Omental fat pad (tissue), 4 donors: ENCODE data around the gene RAPSN. TPM values are rescaled to one million over a fixed set of nuclear protein-coding genes. Genes with fewer than 3 reads are reported as not detected.

ENCODE experiments used
- ATAC-seq: fragments of 150-250 bp; one replicate; pipeline ENCODE4 v1.9.1; 2016; ENCODE audit warnings: mild to moderate bottlenecking, moderate library complexity; ENCODE audit not compliant: low FRiP score
- DNase-seq: peaks from one replicate; pipeline ENCODE4 v3.0.0-alpha.2; 2019; ENCODE audit warnings: low spot score
- CTCF ChIP-seq, 3 donors: fragments of 450-650 bp; IDR thresholded peaks; one replicate each; pipeline ENCODE4 v1.5.1; 2016 to 2017; ENCODE audit warnings: antibody characterized with exemption in 3 of 3, mild to moderate bottlenecking in 3 of 3, moderate library complexity in 2 of 3
- total RNA-seq, 4 donors: library from RNA; depleted of rRNA; stranded (reverse); fragments of >200 nt; gene quantifications; one replicate each; pipeline ENCODE4 v1.1.0, GENCODE V29; 2016

RAPSN gene
- total RNA-seq, 4 donors from 2014 or later: 0.24 to 0.37 TPM; not detected in 2

- no peak for ATAC-seq
- no peak for DNase-seq
- TF ChIP-seq CTCF (IDR thresholded peaks at IDR 0.05): no peak
Measured at GRCh38 chr11:47395223-47396048, 53.5 kb downstream of the RAPSN start.

- no peak for DNase-seq
- ATAC-seq: no peak
- no peak for TF ChIP-seq CTCF (IDR thresholded peaks at IDR 0.05)
Measured at GRCh38 chr11:47394322-47395222, 54.4 kb downstream of the RAPSN start.

- no peak for TF ChIP-seq CTCF (IDR thresholded peaks at IDR 0.05)
- DNase-seq: no peak
- no peak for ATAC-seq
Measured at GRCh38 chr11:47394050-47394321, 55.0 kb downstream of the RAPSN start.

- no peak for TF ChIP-seq CTCF (IDR thresholded peaks at IDR 0.05)
- peak; percentile 10 for ATAC-seq
- DNase-seq: no peak
Measured at GRCh38 chr11:47393163-47394049, 55.5 kb downstream of the RAPSN start.

- TF ChIP-seq CTCF (IDR thresholded peaks at IDR 0.05): no peak
- no peak for DNase-seq
- ATAC-seq: no peak
Measured at GRCh38 chr11:47392546-47393162, 56.3 kb downstream of the RAPSN start.

GRCh38 chr11:47391711-47392432 lies 57.1 kb downstream of the RAPSN start:
- TF ChIP-seq CTCF (IDR thresholded peaks at IDR 0.05): no peak
- DNase-seq (no peak), ATAC-seq (no peak)
